Keratinocyte (primary cell): ENCODE results near the gene TNFRSF6B. TPM values are rescaled to one million over a fixed set of nuclear protein-coding genes. Genes with fewer than 3 reads are reported as not detected.

ENCODE experiments used
- DNase-seq: peaks from one replicate; pipeline ENCODE4 v3.0.0-alpha.2; 2011; ENCODE audit warnings: low read depth, missing footprints, low spot score
- FAIRE-seq: peaks from 2 replicates; lab custom pipeline; 2011; peaks lifted over from hg19 to GRCh38; lab: Jason Lieb, UNC
- H2AFZ ChIP-seq: 2 replicates; pipeline ENCODE4 v1.6.0; 2012; ENCODE audit warnings: low read length, control low read depth, inconsistent platforms; ENCODE audit not compliant: control insufficient read depth
- H3K27ac ChIP-seq: 2 replicates; pipeline ENCODE4 v1.5.1; 2011; ENCODE audit warnings: low read length; ENCODE audit not compliant: control insufficient read depth, insufficient read depth
- H3K27me3 ChIP-seq: 3 replicates; pipeline ENCODE4 v1.6.0; 2011; ENCODE audit warnings: low read length; ENCODE audit not compliant: control insufficient read depth, insufficient read depth; ENCODE audit errors: extremely low read depth
- H3K36me3 ChIP-seq, 2 experiments: 2 replicates in 1 of 2; 3 replicates in 1 of 2; pipeline ENCODE4 v1.5.1; 2011; ENCODE audit warnings: low read length in 2 of 2, mild to moderate bottlenecking in 1 of 2; ENCODE audit not compliant: control insufficient read depth in 2 of 2, insufficient read depth in 2 of 2; ENCODE audit errors: extremely low read depth in 1 of 2
- H3K4me1 ChIP-seq: 3 replicates; pipeline ENCODE4 v1.5.1; 2011; ENCODE audit warnings: low read length; ENCODE audit not compliant: control insufficient read depth, insufficient read depth; ENCODE audit errors: extremely low read depth
- H3K4me2 ChIP-seq: 3 replicates; pipeline ENCODE4 v1.6.0; 2011; ENCODE audit warnings: low read depth, low read length; ENCODE audit not compliant: control insufficient read depth, insufficient read depth; ENCODE audit errors: extremely low read depth
- H3K4me3 ChIP-seq, 3 experiments: fragments of 200-600 bp in 1 of 3; sonication (generic) in 1 of 3; 2 replicates in 2 of 3; 3 replicates in 1 of 3; pipeline ENCODE4 v1.5.1; 2011 to 2016; ENCODE audit warnings: low read length in 3 of 3, mild to moderate bottlenecking in 3 of 3, control low read depth in 2 of 3, inconsistent platforms in 1 of 3, low read depth in 1 of 3, mixed read lengths in 1 of 3, mixed run types in 1 of 3, moderate library complexity in 1 of 3; ENCODE audit not compliant: control insufficient read depth in 2 of 3, insufficient read depth in 2 of 3; ENCODE audit errors: extremely low read depth in 1 of 3
- H3K79me2 ChIP-seq: 2 replicates; pipeline ENCODE4 v1.6.0; 2012; ENCODE audit warnings: low read length; ENCODE audit not compliant: control insufficient read depth, insufficient read depth
- H3K9ac ChIP-seq: 3 replicates; pipeline ENCODE4 v1.6.0; 2011; ENCODE audit warnings: low read length; ENCODE audit not compliant: control insufficient read depth, insufficient read depth; ENCODE audit errors: extremely low read depth
- H3K9me1 ChIP-seq: 3 replicates; pipeline ENCODE4 v1.6.0; 2011; ENCODE audit warnings: low read length; ENCODE audit not compliant: control insufficient read depth, insufficient read depth; ENCODE audit errors: extremely low read depth
- H3K9me3 ChIP-seq: 2 replicates; pipeline ENCODE4 v1.5.1; 2012; ENCODE audit warnings: low read depth, low read length; ENCODE audit not compliant: control insufficient read depth
- H4K20me1 ChIP-seq: 3 replicates; pipeline ENCODE4 v1.6.0; 2011; ENCODE audit warnings: low read length; ENCODE audit not compliant: control insufficient read depth, insufficient read depth; ENCODE audit errors: extremely low read depth
- EZH2 ChIP-seq: IDR thresholded peaks from one replicate; pipeline ENCODE4 v1.6.1; 2012; ENCODE audit warnings: inconsistent platforms, mild to moderate bottlenecking, low read length, moderate library complexity
- dilution Hi-C: fragments of 300-500 bp; cut with MboI; formaldehyde crosslinking; loops from one replicate; pipeline ENCODE4 v1.7.0; 2020; ENCODE audit warnings: low sequenced_read_pairs; ENCODE audit not compliant: extremely low pct_ligation_motif_present
- polyA plus RNA-seq, 5 experiments: library from polyadenylated mRNA; depleted of rRNA in 3 of 5; stranded (reverse) in 3 of 5; stranded (forward) in 1 of 5; unstranded in 1 of 5; fragments of >200 nt; gene quantifications; 1 replicate in 1 of 5; 2 replicates in 3 of 5; 3 replicates in 1 of 5; pipeline versions ENCODE4 v1.2.1 to v1.2.3, GENCODE V29; 2011 to 2012; ENCODE audit warnings: missing spikeins in 2 of 5, low read depth in 1 of 5, low replicate concordance in 1 of 5
- TF ChIP-seq, protein P1 (sequence below), 3 experiments: IDR thresholded peaks in 1 of 3; conservative IDR thresholded peaks in 1 of 3; optimal IDR thresholded peaks in 1 of 3; 2 replicates in 2 of 3; 3 replicates in 1 of 3; pipeline versions ENCODE3 to v1.5.1; 2011; ENCODE audit warnings: low read length in 3 of 3, mild to moderate bottlenecking in 3 of 3, moderate library complexity in 2 of 3, control low read depth in 1 of 3, inconsistent platforms in 1 of 3; ENCODE audit not compliant: insufficient read depth in 2 of 3; ENCODE audit errors: extremely low read depth in 1 of 3

TNFRSF6B gene
- polyA plus RNA-seq, 1 donor (not counting 4 experiments of a cell fraction or from before 2014, with no cell fraction given) = 51.9 TPM

DNA sequence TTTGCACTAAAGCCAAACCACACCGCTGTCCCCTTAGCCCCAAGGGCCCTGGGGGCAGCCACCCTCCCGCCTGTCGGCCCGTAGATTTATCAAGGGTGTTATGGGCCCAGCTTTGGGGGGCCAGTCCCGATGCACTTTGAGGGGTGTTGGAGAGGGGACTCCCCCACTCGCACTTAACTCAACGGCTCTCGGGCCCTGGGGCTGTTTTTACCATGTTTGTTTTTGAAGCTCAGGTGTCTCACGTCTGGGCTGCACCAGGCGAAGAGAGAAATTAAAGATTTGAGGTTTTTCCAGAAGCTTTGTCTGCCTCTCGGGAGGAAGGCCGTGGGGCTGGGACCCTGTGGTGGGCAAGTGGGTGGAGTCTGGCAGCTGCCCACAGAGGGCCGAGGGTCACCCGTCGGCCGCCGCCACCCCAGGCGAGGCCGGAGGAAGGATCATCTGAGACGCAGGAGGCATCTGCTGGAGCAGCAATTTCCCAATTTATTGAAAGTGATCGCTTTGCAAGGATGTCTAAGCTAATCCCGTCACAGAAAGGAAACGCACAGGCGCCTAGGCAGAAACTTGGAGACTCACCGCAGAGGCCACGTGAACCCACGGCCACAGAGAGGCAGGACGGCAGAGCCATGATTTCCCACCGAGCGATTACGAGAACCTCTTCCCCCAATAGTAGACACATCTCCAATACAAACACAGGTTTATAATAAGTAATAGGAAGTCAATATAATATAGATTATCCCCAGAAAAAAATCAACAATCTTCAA, 46.9 kb downstream of the TNFRSF6B start:
- Histone ChIP-seq H3K36me3 (peaks cover 2 to 7% of the 10 kb centered on the region in 2 experiments), H3K4me3 (no peak overlapping the region), H3K4me1 (peaks cover 15% of the 10 kb centered on the region), H2AFZ (no peak overlapping the region), H4K20me1 (no peaks in the 10 kb centered on the region), H3K27ac (no peak overlapping the region), H3K9me3 (no peaks in the 10 kb centered on the region), H3K27me3 (no peaks in the 10 kb centered on the region), H3K4me2 (no peak overlapping the region), H3K9me1 (no peaks in the 10 kb centered on the region), H3K79me2 (no peaks in the 10 kb centered on the region), H3K9ac (no peak overlapping the region)
- DNase-seq (no peak), FAIRE-seq (no peak)
- no peak for TF ChIP-seq EZH2
- TF ChIP-seq, protein P1, sequence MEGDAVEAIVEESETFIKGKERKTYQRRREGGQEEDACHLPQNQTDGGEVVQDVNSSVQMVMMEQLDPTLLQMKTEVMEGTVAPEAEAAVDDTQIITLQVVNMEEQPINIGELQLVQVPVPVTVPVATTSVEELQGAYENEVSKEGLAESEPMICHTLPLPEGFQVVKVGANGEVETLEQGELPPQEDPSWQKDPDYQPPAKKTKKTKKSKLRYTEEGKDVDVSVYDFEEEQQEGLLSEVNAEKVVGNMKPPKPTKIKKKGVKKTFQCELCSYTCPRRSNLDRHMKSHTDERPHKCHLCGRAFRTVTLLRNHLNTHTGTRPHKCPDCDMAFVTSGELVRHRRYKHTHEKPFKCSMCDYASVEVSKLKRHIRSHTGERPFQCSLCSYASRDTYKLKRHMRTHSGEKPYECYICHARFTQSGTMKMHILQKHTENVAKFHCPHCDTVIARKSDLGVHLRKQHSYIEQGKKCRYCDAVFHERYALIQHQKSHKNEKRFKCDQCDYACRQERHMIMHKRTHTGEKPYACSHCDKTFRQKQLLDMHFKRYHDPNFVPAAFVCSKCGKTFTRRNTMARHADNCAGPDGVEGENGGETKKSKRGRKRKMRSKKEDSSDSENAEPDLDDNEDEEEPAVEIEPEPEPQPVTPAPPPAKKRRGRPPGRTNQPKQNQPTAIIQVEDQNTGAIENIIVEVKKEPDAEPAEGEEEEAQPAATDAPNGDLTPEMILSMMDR (optimal IDR thresholded peaks at IDR 0.05 in 1 of 3, IDR thresholded peaks at IDR 0.05 in 1 of 3, conservative IDR thresholded peaks at IDR 0.05 in 1 of 3; ENCODE audit: extremely low read depth in 1 of 3, insufficient read depth in 2 of 3, low read length in 3 of 3) = no peak
- dilution Hi-C loops = no loop called here

DNA sequence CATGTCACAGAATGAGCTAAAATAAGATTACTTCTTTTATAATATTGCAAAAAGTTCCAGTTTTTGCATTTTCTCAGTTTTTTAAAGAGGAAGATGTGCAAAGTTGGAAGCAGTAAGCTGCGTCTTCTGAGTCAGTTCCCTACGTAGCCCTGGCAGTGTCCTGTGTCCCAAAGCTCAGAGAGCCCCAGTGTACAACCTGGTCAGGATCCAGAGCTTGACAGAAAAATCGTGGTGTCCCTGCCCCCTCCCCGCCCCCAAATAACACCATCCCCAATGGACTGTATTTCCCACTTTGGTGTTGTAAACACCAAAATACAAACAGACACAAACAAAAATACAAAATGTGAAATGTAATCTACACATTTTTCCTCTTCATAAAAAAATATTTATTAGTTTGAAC, 47.7 kb downstream of the TNFRSF6B start:
- no peak for DNase-seq
- no peaks in the 10 kb centered on the region for H3K27me3 ChIP-seq
- H3K36me3 ChIP-seq = peaks cover 2 to 7% of the 10 kb centered on the region in 2 experiments
- no peak for FAIRE-seq
- H3K4me1 ChIP-seq = peaks cover 12% of the 10 kb centered on the region
- H4K20me1 ChIP-seq = no peaks in the 10 kb centered on the region
- TF ChIP-seq EZH2 = no peak
- TF ChIP-seq, protein P1 (optimal IDR thresholded peaks at IDR 0.05 in 1 of 3, IDR thresholded peaks at IDR 0.05 in 1 of 3, conservative IDR thresholded peaks at IDR 0.05 in 1 of 3; ENCODE audit: extremely low read depth in 1 of 3, insufficient read depth in 2 of 3, low read length in 3 of 3) = no peak
- H3K27ac ChIP-seq = no peak overlapping the region
- H3K79me2 ChIP-seq = no peaks in the 10 kb centered on the region
- no peak overlapping the region for H2AFZ ChIP-seq
- no peak overlapping the region for H3K9ac ChIP-seq
- no peaks in the 10 kb centered on the region for H3K9me3 ChIP-seq
- dilution Hi-C loops = no loop called here
- no peak overlapping the region for H3K4me2 ChIP-seq
- no peak overlapping the region for H3K4me3 ChIP-seq
- no peaks in the 10 kb centered on the region for H3K9me1 ChIP-seq
